IMR-90 (cell line): ENCODE measurements around the gene DHRS3. TPM values are rescaled to one million over a fixed set of nuclear protein-coding genes. Genes with fewer than 3 reads are reported as not detected.

Source experiments
- ATAC-seq: fragments of 200-7000 bp; cut with Tn5 transposase; 2 replicates; pipeline ENCODE4 v1.9.1; 2020; ENCODE audit warnings: low read depth, mild to moderate bottlenecking, moderate library complexity
- BruUV-seq: library from RNA; stranded (reverse); fragments of 400-500 nt; replicated peaks from 2 replicates; lab custom pipeline; 2021; lab: Mats Ljungman, UMichigan
- CTCF ChIA-PET: fragments of 300-600 bp; formaldehyde crosslinking; extraction: SDS; loops from one replicate; lab custom pipeline; 2021; ENCODE audit warnings: antibody characterized with exemption; lab: Yijun Ruan, JAX
- POLR2A ChIA-PET: fragments of 300-600 bp; sonication (Branson Sonifier 250); formaldehyde crosslinking; loops from one replicate; lab custom pipeline; 2022; ENCODE audit warnings: antibody characterized with exemption; ENCODE audit not compliant: unreplicated experiment; lab: Charles Lee
- DNase-seq: peaks from one replicate; pipeline ENCODE4 v3.0.0; 2013
- H2AFZ ChIP-seq: replicated peaks from 2 replicates; pipeline ENCODE3; 2013; ENCODE audit warnings: low read length, mild to moderate bottlenecking; ENCODE audit not compliant: poor library complexity
- H2AK5ac ChIP-seq: 2 replicates; pipeline ENCODE4 v1.6.1; 2013; ENCODE audit warnings: low read depth, low read length, inconsistent platforms
- H2AK9ac ChIP-seq: replicated peaks from 2 replicates; pipeline ENCODE3; 2013; ENCODE audit warnings: mild to moderate bottlenecking, low read depth, low read length, moderate library complexity; ENCODE audit not compliant: poor library complexity
- H2BK120ac ChIP-seq: 2 replicates; pipeline ENCODE4 v1.6.1; 2013; ENCODE audit warnings: low read depth, low read length, inconsistent platforms
- H2BK15ac ChIP-seq: 3 replicates; pipeline ENCODE4 v1.6.1; 2013; ENCODE audit warnings: low read depth, low read length, inconsistent platforms
- H2BK20ac ChIP-seq: 2 replicates; pipeline ENCODE4 v1.6.1; 2013; ENCODE audit warnings: low read depth, mild to moderate bottlenecking, inconsistent platforms, low read length, moderate library complexity
- H2BK5ac ChIP-seq: 2 replicates; pipeline ENCODE4 v1.6.1; 2013; ENCODE audit warnings: mild to moderate bottlenecking, low read depth, low read length, inconsistent platforms; ENCODE audit not compliant: poor library complexity, severe bottlenecking
- H3K14ac ChIP-seq: replicated peaks from 2 replicates; pipeline ENCODE4 v1.6.1; 2013; ENCODE audit warnings: low read depth, low read length, inconsistent platforms
- H3K18ac ChIP-seq: 2 replicates; pipeline ENCODE4 v1.6.1; 2013; ENCODE audit warnings: low read depth, low read length, control low read depth
- H3K23ac ChIP-seq: 2 replicates; pipeline ENCODE4 v1.6.1; 2013; ENCODE audit warnings: low read depth, low read length, inconsistent platforms
- H3K27ac ChIP-seq: 2 replicates; pipeline ENCODE4 v1.5.1; 2013; ENCODE audit warnings: mild to moderate bottlenecking, control low read depth, low read length; ENCODE audit not compliant: insufficient read depth
- H3K27me3 ChIP-seq: 2 replicates; pipeline ENCODE4 v1.6.1; 2013; ENCODE audit warnings: low read length; ENCODE audit not compliant: control insufficient read depth, insufficient read depth
- H3K36me3 ChIP-seq: 2 replicates; pipeline ENCODE4 v1.6.1; 2013; ENCODE audit warnings: low read length, mixed read lengths; ENCODE audit not compliant: control insufficient read depth, insufficient read depth
- H3K4ac ChIP-seq: 2 replicates; pipeline ENCODE4 v1.6.1; 2013; ENCODE audit warnings: low read depth, low read length, inconsistent platforms
- H3K4me1 ChIP-seq: 2 replicates; pipeline ENCODE4 v1.6.1; 2013; ENCODE audit warnings: low read length, mixed read lengths; ENCODE audit not compliant: control insufficient read depth, insufficient read depth
- H3K4me2 ChIP-seq: 2 replicates; pipeline ENCODE4 v1.6.1; 2013; ENCODE audit warnings: low read depth, mild to moderate bottlenecking, control low read depth, low read length, moderate library complexity
- H3K4me3 ChIP-seq: 2 replicates; pipeline ENCODE4 v1.5.1; 2013; ENCODE audit warnings: low read depth, mild to moderate bottlenecking, control low read depth, low read length, moderate library complexity; ENCODE audit not compliant: insufficient read depth
- H3K56ac ChIP-seq: 2 replicates; pipeline ENCODE4 v1.6.1; 2013; ENCODE audit warnings: low read length, inconsistent platforms; ENCODE audit not compliant: insufficient read depth; ENCODE audit errors: extremely low read depth
- H3K79me1 ChIP-seq, 2 experiments: 2 replicates each; pipeline ENCODE4 v1.6.1; 2013; ENCODE audit warnings: low read length in 2 of 2, inconsistent platforms in 1 of 2, low read depth in 1 of 2
- H3K9ac ChIP-seq: 2 replicates; pipeline ENCODE4 v1.6.1; 2013; ENCODE audit warnings: low read depth, low read length, control low read depth
- H3K9me1 ChIP-seq: 2 replicates; pipeline ENCODE4 v1.6.1; 2013; ENCODE audit warnings: low read length, inconsistent platforms; ENCODE audit not compliant: insufficient read depth
- H3K9me3 ChIP-seq: 2 replicates; pipeline ENCODE4 v1.6.1; 2013; ENCODE audit warnings: low read length; ENCODE audit not compliant: control insufficient read depth, insufficient read depth
- H4K20me1 ChIP-seq: 2 replicates; pipeline ENCODE4 v1.6.1; 2013; ENCODE audit warnings: low read length, inconsistent platforms; ENCODE audit not compliant: insufficient read depth
- H4K5ac ChIP-seq: 2 replicates; pipeline ENCODE4 v1.6.1; 2013; ENCODE audit warnings: mild to moderate bottlenecking, low read depth, low read length, control low read depth
- H4K8ac ChIP-seq, 2 experiments: 2 replicates each; pipeline ENCODE4 v1.6.1; 2013; ENCODE audit warnings: low read depth in 2 of 2, low read length in 2 of 2, control low read depth in 1 of 2, inconsistent platforms in 1 of 2
- H4K91ac ChIP-seq: 2 replicates; pipeline ENCODE4 v1.6.1; 2013; ENCODE audit warnings: low read depth, low read length, inconsistent platforms; ENCODE audit not compliant: insufficient read depth
- BHLHE40 ChIP-seq: fragments of 150-350 bp; IDR thresholded peaks from 2 replicates; pipeline ENCODE4 v1.6.1; 2016; ENCODE audit warnings: mild to moderate bottlenecking, low read depth, low read length
- CEBPB ChIP-seq: IDR thresholded peaks from 2 replicates; pipeline ENCODE4 v1.6.1; 2012; ENCODE audit warnings: low read depth, low read length, improper control_type of control experiment
- CHD1 ChIP-seq: IDR thresholded peaks from 2 replicates; pipeline ENCODE4 v1.6.1; 2012; ENCODE audit warnings: low read depth, low read length, improper control_type of control experiment
- MAFK ChIP-seq: IDR thresholded peaks from 2 replicates; pipeline ENCODE4 v1.6.1; 2012; ENCODE audit warnings: low read depth, low read length, improper control_type of control experiment
- MAZ ChIP-seq: IDR thresholded peaks from 2 replicates; pipeline ENCODE4 v1.6.1; 2012; ENCODE audit warnings: low read depth, mild to moderate bottlenecking, low read length, improper control_type of control experiment, moderate library complexity, borderline replicate concordance
- NFE2L2 ChIP-seq: fragments of 150-350 bp; IDR thresholded peaks from 2 replicates; pipeline ENCODE4 v1.6.1; 2016; ENCODE audit warnings: low read depth, mild to moderate bottlenecking, low read length
- RCOR1 ChIP-seq: IDR thresholded peaks from 2 replicates; pipeline ENCODE4 v1.6.1; 2012; ENCODE audit warnings: mild to moderate bottlenecking, low read length, improper control_type of control experiment; ENCODE audit not compliant: insufficient replicate concordance
- RFX5 ChIP-seq: IDR thresholded peaks from 2 replicates; pipeline ENCODE4 v1.8.0; 2012; ENCODE audit warnings: low read depth, mild to moderate bottlenecking, low read length, moderate library complexity
- WGBS, 2 experiments: methylation state at CpG; one replicate each; pipeline versions ENCODE4 v1.1.5 to v1.1.7; 2013; ENCODE audit warnings: missing lambda C conversion rate in 2 of 2; ENCODE audit not compliant: insufficient read length in 1 of 2; ENCODE audit errors: extremely low coverage in 2 of 2; 5-methylcytosine and 5-hydroxymethylcytosine counted together
- dilution Hi-C: fragments of 300-500 bp; cut with HindIII; formaldehyde crosslinking; loops from one replicate; pipeline ENCODE4 v1.14.3; 2018; ENCODE audit warnings: low sequenced_read_pairs; ENCODE audit not compliant: unreplicated experiment
- in situ Hi-C: fragments of 300-500 bp; cut with MboI; formaldehyde crosslinking; loops from 3 replicates; pipeline ENCODE4 v1.14.3; 2019; ENCODE audit warnings: low sequenced_read_pairs, inconsistent platforms, mixed read lengths
- intact Hi-C: fragments of 100-400 bp; cut with micrococcal nuclease; formaldehyde crosslinking; loops from 2 replicates; pipeline ENCODE4 v1.10.0; 2022
- polyA plus RNA-seq, 3 experiments: library from polyadenylated mRNA; depleted of rRNA; stranded (reverse); fragments of >200 nt; gene quantifications; 2 replicates each; pipeline ENCODE4 v1.2.3, GENCODE V29; 2012; ENCODE audit warnings: low replicate concordance in 1 of 3
- total RNA-seq: library from RNA; depleted of rRNA; stranded (reverse); fragments of >200 nt; gene quantifications from 2 replicates; pipeline ENCODE4 v1.2.3, GENCODE V29; 2012

DHRS3 gene
- total and polyA plus RNA-seq, 2 of the 4 experiments (the other 2 are of a cell fraction) = 11.2 to 14.5 TPM

- Histone ChIP-seq H3K27me3 (no peaks in the 10 kb centered on the region), H4K8ac (no peak overlapping the region), H3K4me1 (no peaks in the 10 kb centered on the region), H2BK20ac (no peak overlapping the region), H3K9ac (no peak overlapping the region), H3K23ac (no peak overlapping the region), H3K56ac (no peak overlapping the region), H2AFZ (no peak overlapping the region), H3K4ac (no peak overlapping the region), H4K5ac (no peak overlapping the region), H3K14ac (no peak overlapping the region), H2AK9ac (peak overlapping the region; percentile 42), H3K4me2 (no peak overlapping the region), H3K79me1 (peaks cover 0 to 9% of the 10 kb centered on the region in 2 experiments; a peak in 1 of 4 replicates), H3K27ac (no peak overlapping the region), H3K4me3 (no peak overlapping the region), H2BK15ac (no peak overlapping the region), H4K20me1 (0 out of 2 replicates have a peak, but pooled peaks cover 5% of the 10 kb centered on the region), H2BK120ac (no peak overlapping the region), H4K91ac (no peak overlapping the region), H3K9me1 (peaks cover 3% of the 10 kb centered on the region; the same call in 1 of the 2 replicates), H2AK5ac (no peak overlapping the region), H3K18ac (no peak overlapping the region), H2BK5ac (no peak overlapping the region), H3K9me3 (no peaks in the 10 kb centered on the region), H3K36me3 (peaks cover 6% of the 10 kb centered on the region; the same call in 1 of the 2 replicates)
- dilution Hi-C loops = no loop called here
- in situ Hi-C loops = no loop called here
- 86% methylated on average over 3 of the region's 19 CpGs; no CpG with 5 or more reads in 1 of the 2 experiments for WGBS, 2 experiments
- intact Hi-C loops = no loop called here
- ChIA-PET CTCF (no interaction called here), POLR2A (no interaction called here)
- DNase-seq (no peak), ATAC-seq (0 out of 2 replicates have a peak, but pooled peaks have one; percentile 17)
- TF ChIP-seq MAFK (no peak), RCOR1 (no peak), CEBPB (no peak), NFE2L2 (no peak), MAZ (no peak), CHD1 (no peak), RFX5 (no peak), BHLHE40 (no peak)
- no TSS peak for BruUV-seq
These were observed 31.8 kb downstream of the DHRS3 start for GRCh38 chr1:12585951-12586942.
